ENCODE results near the gene PLA2G4B.

PLA2G4B gene

GRCh38 chr15:41894251-41894790 lies 55.7 kb downstream of the PLA2G4B start:
- in situ Hi-C loops (cut with MboI; ENCODE audit: low pct_unique_long_range_greater_than_20kb, low sequenced_read_pairs) = no loop called here
- no peak for DNase-seq

- in situ Hi-C loops (cut with MboI; ENCODE audit: low pct_unique_long_range_greater_than_20kb, low sequenced_read_pairs) = no loop called here
- peak; percentile 63 for DNase-seq
These were observed 56.3 kb downstream of the PLA2G4B start for GRCh38 chr15:41894791-41895463.

GRCh38 chr15:41895491-41895890 lies 56.8 kb downstream of the PLA2G4B start:
- in situ Hi-C loops (cut with MboI; ENCODE audit: low pct_unique_long_range_greater_than_20kb, low sequenced_read_pairs) = no loop called here

GRCh38 chr15:41895957-41896356 lies 57.3 kb downstream of the PLA2G4B start:
- no peak for DNase-seq
- in situ Hi-C loops (cut with MboI; ENCODE audit: low pct_unique_long_range_greater_than_20kb, low sequenced_read_pairs) = no loop called here

More at GRCh38 chr15:41895491-41895890, 56.8 kb downstream of the PLA2G4B start:
- DNase-seq = no peak

GRCh38 chr15:41896566-41896965 lies 57.9 kb downstream of the PLA2G4B start:
- in situ Hi-C loops (cut with MboI; ENCODE audit: low pct_unique_long_range_greater_than_20kb, low sequenced_read_pairs) = no loop called here
- DNase-seq = no peak

- in situ Hi-C loops (cut with MboI; ENCODE audit: low pct_unique_long_range_greater_than_20kb, low sequenced_read_pairs) = no loop called here
- no peak for DNase-seq
These were observed 58.7 kb downstream of the PLA2G4B start for GRCh38 chr15:41897363-41897799.
